Suprapubic skin (tissue), 4 donors: ENCODE results near the gene TMEM135. TPM values are rescaled to one million over a fixed set of nuclear protein-coding genes. Genes with fewer than 3 reads are reported as not detected.

ENCODE experiments used
- DNase-seq, 2 donors: peaks; one replicate each; pipeline ENCODE4 v3.0.0-alpha.2; 2019; ENCODE audit warnings: low spot score in 2 of 2
- H3K27ac ChIP-seq: fragments of 200-600 bp; sonication (generic); one replicate; pipeline ENCODE4 v1.5.1; 2019
- H3K27me3 ChIP-seq: fragments of 200-600 bp; sonication (generic); one replicate; pipeline ENCODE4 v1.5.1; 2019
- H3K36me3 ChIP-seq: fragments of 200-600 bp; sonication (generic); one replicate; pipeline ENCODE4 v1.5.1; 2019
- H3K4me1 ChIP-seq: fragments of 200-600 bp; sonication (generic); one replicate; pipeline ENCODE4 v1.5.1; 2019
- H3K4me3 ChIP-seq: fragments of 200-600 bp; sonication (generic); one replicate; pipeline ENCODE4 v1.5.1; 2019; ENCODE audit warnings: mild to moderate bottlenecking
- H3K9me3 ChIP-seq: fragments of 200-600 bp; sonication (generic); one replicate; pipeline ENCODE4 v1.5.1; 2019
- EP300 ChIP-seq: sonication (generic); formaldehyde crosslinking; IDR thresholded peaks from one replicate; pipeline ENCODE4 v1.6.1; 2017; ENCODE audit warnings: antibody characterized with exemption
- POLR2A ChIP-seq, 2 donors: fragments of 450-650 bp; IDR thresholded peaks; one replicate each; pipeline ENCODE4 v1.6.1; 2017; ENCODE audit warnings: antibody characterized with exemption in 2 of 2, mild to moderate bottlenecking in 2 of 2, moderate library complexity in 2 of 2
- POLR2AphosphoS5 ChIP-seq, 3 donors: sonication (generic); formaldehyde crosslinking; IDR thresholded peaks; one replicate each; pipeline ENCODE4 v1.6.1; 2017; ENCODE audit warnings: antibody characterized with exemption in 3 of 3
- WGBS: methylation state at CpG from one replicate; pipeline ENCODE4 v1.1.5; 2018; 5-methylcytosine and 5-hydroxymethylcytosine counted together
- total RNA-seq, 4 donors: library from RNA; depleted of rRNA; stranded (reverse); fragments of >200 nt; gene quantifications; one replicate each; pipeline ENCODE4 v1.1.0, GENCODE V29; 2016
- TF ChIP-seq, protein P1 (sequence below), 2 donors: fragments of 200-600 bp in 1 of 2; fragments of 450-650 bp in 1 of 2; sonication (generic) in 1 of 2; IDR thresholded peaks; one replicate each; pipeline ENCODE4 v1.5.1; 2016 to 2019; ENCODE audit warnings: antibody characterized with exemption in 2 of 2, mild to moderate bottlenecking in 1 of 2, moderate library complexity in 1 of 2

The TMEM135 gene
- total RNA-seq, 4 donors from 2014 or later: 5.8 to 22.3 (median 11.0) TPM

DNA sequence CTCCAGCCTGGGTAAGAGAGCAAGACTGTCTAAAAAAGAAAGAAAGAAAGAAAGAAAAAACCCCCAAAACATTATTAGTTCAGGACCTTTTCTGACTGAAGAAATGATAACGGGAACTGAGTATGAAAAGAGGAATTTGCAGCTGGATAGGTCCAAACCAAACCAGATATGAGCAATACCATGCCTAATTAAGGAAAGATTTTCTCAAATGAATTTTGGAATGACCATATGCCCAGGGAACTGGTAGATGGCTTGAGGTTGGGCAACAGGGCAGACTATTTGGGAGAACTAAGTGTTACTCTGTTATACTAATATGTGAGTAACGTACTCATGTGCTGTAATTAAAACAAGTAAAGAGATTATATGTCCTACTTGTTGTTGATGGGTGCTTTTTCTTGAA is 186.1 kb downstream of the TMEM135 start:
- no peaks in the 10 kb centered on the region for H3K4me1 ChIP-seq
- TF ChIP-seq EP300 (no peak), POLR2AphosphoS5 (IDR thresholded peaks at IDR 0.05) (no peak), POLR2A (IDR thresholded peaks at IDR 0.05) (no peak)
- TF ChIP-seq, protein P1, sequence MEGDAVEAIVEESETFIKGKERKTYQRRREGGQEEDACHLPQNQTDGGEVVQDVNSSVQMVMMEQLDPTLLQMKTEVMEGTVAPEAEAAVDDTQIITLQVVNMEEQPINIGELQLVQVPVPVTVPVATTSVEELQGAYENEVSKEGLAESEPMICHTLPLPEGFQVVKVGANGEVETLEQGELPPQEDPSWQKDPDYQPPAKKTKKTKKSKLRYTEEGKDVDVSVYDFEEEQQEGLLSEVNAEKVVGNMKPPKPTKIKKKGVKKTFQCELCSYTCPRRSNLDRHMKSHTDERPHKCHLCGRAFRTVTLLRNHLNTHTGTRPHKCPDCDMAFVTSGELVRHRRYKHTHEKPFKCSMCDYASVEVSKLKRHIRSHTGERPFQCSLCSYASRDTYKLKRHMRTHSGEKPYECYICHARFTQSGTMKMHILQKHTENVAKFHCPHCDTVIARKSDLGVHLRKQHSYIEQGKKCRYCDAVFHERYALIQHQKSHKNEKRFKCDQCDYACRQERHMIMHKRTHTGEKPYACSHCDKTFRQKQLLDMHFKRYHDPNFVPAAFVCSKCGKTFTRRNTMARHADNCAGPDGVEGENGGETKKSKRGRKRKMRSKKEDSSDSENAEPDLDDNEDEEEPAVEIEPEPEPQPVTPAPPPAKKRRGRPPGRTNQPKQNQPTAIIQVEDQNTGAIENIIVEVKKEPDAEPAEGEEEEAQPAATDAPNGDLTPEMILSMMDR (IDR thresholded peaks at IDR 0.05): no peak
- H3K9me3 ChIP-seq: no peaks in the 10 kb centered on the region
- H3K27ac ChIP-seq: no peak overlapping the region
- H3K27me3 ChIP-seq: no peaks in the 10 kb centered on the region
- WGBS: 94% methylated on average over 2 of the region's 2 CpGs
- no peak overlapping the region for H3K4me3 ChIP-seq
- no peaks in the 10 kb centered on the region for H3K36me3 ChIP-seq
- DNase-seq: no peak

DNA sequence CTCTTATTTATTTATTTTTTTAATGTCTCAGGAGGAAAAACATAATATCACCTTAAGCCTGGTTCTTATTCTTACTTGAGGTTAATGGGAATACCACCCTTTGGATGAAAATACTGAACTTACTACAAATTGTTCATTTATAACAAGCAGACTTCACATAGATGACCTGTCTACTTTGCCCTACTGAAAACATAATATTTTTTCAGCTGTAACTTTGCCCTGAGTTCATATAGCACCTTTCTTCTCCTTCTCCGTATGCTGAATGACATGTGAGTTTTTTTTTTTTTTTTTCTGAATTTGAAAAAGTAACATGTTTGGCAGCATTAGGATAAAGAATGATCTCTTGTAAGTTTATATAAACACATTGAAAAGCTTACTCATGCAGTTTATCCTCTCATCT is 186.8 kb downstream of the TMEM135 start:
- Histone ChIP-seq H3K27me3 (no peaks in the 10 kb centered on the region), H3K4me1 (no peaks in the 10 kb centered on the region), H3K27ac (no peak overlapping the region), H3K4me3 (no peak overlapping the region), H3K9me3 (no peaks in the 10 kb centered on the region), H3K36me3 (no peaks in the 10 kb centered on the region)
- TF ChIP-seq POLR2A (IDR thresholded peaks at IDR 0.05) (no peak), EP300 (no peak), POLR2AphosphoS5 (IDR thresholded peaks at IDR 0.05) (no peak)
- TF ChIP-seq, protein P1 (IDR thresholded peaks at IDR 0.05): no peak
- no peak for DNase-seq
- WGBS: 74% methylated on average over 1 of the region's 1 CpG

DNA sequence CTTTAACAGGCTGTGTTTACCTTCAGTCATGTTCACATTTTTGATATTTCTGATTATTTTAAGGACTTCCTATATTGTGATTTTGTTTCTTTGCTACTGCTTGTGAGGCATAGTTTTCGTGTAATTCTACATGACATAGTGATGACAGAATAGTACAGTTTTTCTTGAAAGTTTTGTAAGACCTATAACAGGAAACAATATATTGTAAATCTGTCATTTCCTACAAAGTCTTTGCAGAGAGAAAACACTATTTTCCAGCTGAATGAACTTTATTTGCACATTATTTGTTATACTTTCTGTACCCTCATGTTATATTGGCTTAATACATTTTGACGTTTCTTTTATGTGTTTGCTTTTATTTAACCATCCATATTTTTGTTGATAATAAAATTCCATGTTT is 191.1 kb downstream of the TMEM135 start:
- Histone ChIP-seq H3K27ac (no peak overlapping the region), H3K4me3 (no peak overlapping the region), H3K36me3 (no peaks in the 10 kb centered on the region), H3K4me1 (no peaks in the 10 kb centered on the region), H3K9me3 (no peaks in the 10 kb centered on the region), H3K27me3 (no peaks in the 10 kb centered on the region)
- no peak for DNase-seq
- 76% methylated on average over 2 of the region's 2 CpGs for WGBS
- TF ChIP-seq EP300: no peak
- TF ChIP-seq, protein P1 (IDR thresholded peaks at IDR 0.05): no peak

DNA sequence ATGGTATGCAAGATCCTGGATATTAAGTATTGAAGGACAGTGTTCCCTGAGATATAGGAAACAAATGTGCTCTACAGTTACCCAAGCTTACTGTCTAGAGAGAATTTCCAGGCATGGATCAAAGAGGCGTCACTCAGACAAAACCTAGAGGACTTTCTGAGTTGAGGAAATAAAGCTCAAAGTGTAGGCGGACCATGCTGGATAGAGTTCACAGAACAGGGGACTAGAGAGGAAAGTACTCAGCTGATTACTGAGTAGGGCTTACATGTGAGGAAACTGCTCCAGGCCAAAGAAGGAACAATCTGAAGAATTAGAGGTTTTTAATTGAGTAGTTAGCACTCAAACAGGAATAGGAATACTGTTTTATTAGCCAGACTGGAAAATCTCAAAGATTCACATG is 193.3 kb downstream of the TMEM135 start:
- DNase-seq: no peak
- TF ChIP-seq POLR2A (IDR thresholded peaks at IDR 0.05): no peak
- TF ChIP-seq EP300: no peak
- TF ChIP-seq POLR2AphosphoS5 (IDR thresholded peaks at IDR 0.05): no peak
- TF ChIP-seq, protein P1 (IDR thresholded peaks at IDR 0.05): no peak
- Histone ChIP-seq H3K4me1 (no peaks in the 10 kb centered on the region), H3K36me3 (no peaks in the 10 kb centered on the region), H3K27ac (no peak overlapping the region), H3K4me3 (no peak overlapping the region), H3K27me3 (no peaks in the 10 kb centered on the region), H3K9me3 (no peaks in the 10 kb centered on the region)
- 88% methylated on average over 2 of the region's 2 CpGs for WGBS

DNA sequence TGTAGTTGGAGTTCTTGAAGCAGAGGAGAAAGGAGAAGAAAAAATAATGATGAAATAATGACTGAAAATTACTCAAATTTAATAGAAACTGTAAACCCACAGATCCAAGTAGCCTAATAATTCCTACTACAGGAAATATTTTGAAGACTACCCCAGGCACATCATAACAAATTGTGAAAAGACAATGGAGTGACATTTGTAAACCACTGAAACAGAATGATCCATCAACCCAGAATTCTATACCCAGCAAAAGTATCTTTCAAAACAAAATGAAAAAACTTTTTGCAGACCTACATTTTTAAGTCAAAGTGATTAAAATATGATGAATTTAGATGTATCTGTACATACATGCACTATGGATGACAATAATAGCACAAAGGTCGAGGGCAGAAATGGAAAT is 194.6 kb downstream of the TMEM135 start:
- 96% methylated on average over 1 of the region's 1 CpG for WGBS
- no peak overlapping the region for H3K27ac ChIP-seq
- TF ChIP-seq, protein P1 (IDR thresholded peaks at IDR 0.05): no peak
- TF ChIP-seq EP300 (no peak), POLR2AphosphoS5 (IDR thresholded peaks at IDR 0.05) (no peak), POLR2A (IDR thresholded peaks at IDR 0.05) (no peak)

More for the DNA sequence above, 194.6 kb downstream of the TMEM135 start:
- DNase-seq: no peak
- Histone ChIP-seq H3K36me3 (no peaks in the 10 kb centered on the region), H3K4me1 (no peaks in the 10 kb centered on the region), H3K27me3 (no peaks in the 10 kb centered on the region), H3K4me3 (no peak overlapping the region), H3K9me3 (no peaks in the 10 kb centered on the region)
